Astrocyte (in vitro differentiated cells and primary cell): ENCODE results near the gene IL6ST. TPM values are rescaled to one million over a fixed set of nuclear protein-coding genes. Genes with fewer than 3 reads are reported as not detected.
"Not testable (repeated sequence)": the region's sequence is repeated elsewhere in the genome, so short reads cannot be mapped to it uniquely, and the experiment has no call there.

Experiments used
- DNase-seq: peaks from one replicate; pipeline ENCODE4 v3.0.0-alpha.2; 2010; ENCODE audit warnings: low read depth
- FAIRE-seq: peaks from 2 replicates; lab custom pipeline; 2011; peaks lifted over from hg19 to GRCh38; lab: Jason Lieb, UNC
- H2AFZ ChIP-seq: 2 replicates; pipeline ENCODE4 v1.6.0; 2012; ENCODE audit warnings: low read depth, low read length, inconsistent platforms
- H3K27ac ChIP-seq: 2 replicates; pipeline ENCODE4 v1.5.1; 2011; ENCODE audit warnings: low read depth, low read length, inconsistent platforms
- H3K27me3 ChIP-seq: 2 replicates; pipeline ENCODE4 v1.6.0; 2011; ENCODE audit warnings: low read length, inconsistent platforms; ENCODE audit not compliant: insufficient read depth
- H3K36me3 ChIP-seq: 2 replicates; pipeline ENCODE4 v1.5.1; 2011; ENCODE audit warnings: low read length, inconsistent platforms; ENCODE audit not compliant: insufficient read depth
- H3K4me1 ChIP-seq: 2 replicates; pipeline ENCODE4 v1.5.1; 2011; ENCODE audit warnings: low read length, inconsistent platforms; ENCODE audit not compliant: insufficient read depth
- H3K4me2 ChIP-seq: 2 replicates; pipeline ENCODE4 v1.6.0; 2012; ENCODE audit warnings: low read length, inconsistent platforms
- H3K4me3 ChIP-seq: 2 replicates; pipeline ENCODE4 v1.5.1; 2011; ENCODE audit warnings: low read depth, mild to moderate bottlenecking, low read length, inconsistent platforms; ENCODE audit not compliant: insufficient read depth
- H3K79me2 ChIP-seq: 2 replicates; pipeline ENCODE4 v1.6.0; 2012; ENCODE audit warnings: mild to moderate bottlenecking, low read length, inconsistent platforms; ENCODE audit not compliant: insufficient read depth
- H3K9ac ChIP-seq: 2 replicates; pipeline ENCODE4 v1.6.0; 2012; ENCODE audit warnings: mild to moderate bottlenecking, low read length, inconsistent platforms
- H3K9me3 ChIP-seq: 2 replicates; pipeline ENCODE4 v1.5.1; 2012; ENCODE audit warnings: low read depth, mild to moderate bottlenecking, low read length, inconsistent platforms; ENCODE audit not compliant: insufficient read depth
- H4K20me1 ChIP-seq: 2 replicates; pipeline ENCODE4 v1.6.0; 2012; ENCODE audit warnings: low read length, inconsistent platforms; ENCODE audit not compliant: insufficient read depth
- H3K27ac Mint-ChIP-seq: one replicate; pipeline ENCODE4 v1.8.0; 2021; ENCODE audit warnings: mild to moderate bottlenecking, mixed read lengths; ENCODE audit not compliant: unreplicated experiment
- H3K27me3 Mint-ChIP-seq: one replicate; pipeline ENCODE4 v1.8.0; 2021; ENCODE audit warnings: low read depth, mixed read lengths; ENCODE audit not compliant: unreplicated experiment
- H3K36me3 Mint-ChIP-seq: one replicate; pipeline ENCODE4 v1.8.0; 2021; ENCODE audit warnings: low read depth, mixed read lengths; ENCODE audit not compliant: unreplicated experiment
- H3K4me1 Mint-ChIP-seq: one replicate; pipeline ENCODE4 v1.8.0; 2021; ENCODE audit warnings: low read depth, mixed read lengths; ENCODE audit not compliant: unreplicated experiment
- H3K4me3 Mint-ChIP-seq: one replicate; pipeline ENCODE4 v1.8.0; 2021; ENCODE audit warnings: mild to moderate bottlenecking, moderate library complexity, mixed read lengths; ENCODE audit not compliant: unreplicated experiment
- H3K9me3 Mint-ChIP-seq: one replicate; pipeline ENCODE4 v1.8.0; 2021; ENCODE audit warnings: mild to moderate bottlenecking, mixed read lengths; ENCODE audit not compliant: unreplicated experiment
- CTCF ChIP-seq: IDR thresholded peaks from 2 replicates; pipeline ENCODE4 v1.5.1; 2011; ENCODE audit warnings: low read depth, mild to moderate bottlenecking, inconsistent platforms, low read length, moderate library complexity; ENCODE audit not compliant: insufficient read depth
- EZH2 ChIP-seq: IDR thresholded peaks from 2 replicates; pipeline ENCODE4 v1.6.1; 2012; ENCODE audit warnings: mild to moderate bottlenecking, low read length, inconsistent platforms; ENCODE audit not compliant: insufficient read depth
- total RNA-seq: library from RNA; stranded (reverse); gene quantifications from 2 replicates; pipeline ENCODE4 v1.2.1, GENCODE V29; 2021

IL6ST gene
- total RNA-seq, 1 donor from 2014 or later: 158 TPM

GRCh38 chr5:56019306-56020272, 24.8 kb upstream of the IL6ST start:
- Histone ChIP-seq H3K36me3 (no peaks in the 10 kb centered on the region), H3K27me3 (no peaks in the 10 kb centered on the region), H3K9me3 (no peaks in the 10 kb centered on the region), H2AFZ (no peak overlapping the region), H4K20me1 (no peaks in the 10 kb centered on the region), H3K79me2 (no peaks in the 10 kb centered on the region), H3K27ac (no peak overlapping the region), H3K9ac (no peak overlapping the region), H3K4me2 (no peak overlapping the region), H3K4me1 (no peaks in the 10 kb centered on the region), H3K4me3 (no peak overlapping the region)
- Mint-ChIP-seq H3K27me3 (no peaks in the 10 kb centered on the region), H3K4me3 (no peak overlapping the region), H3K27ac (no peak overlapping the region), H3K36me3 (no peaks in the 10 kb centered on the region), H3K9me3 (peaks cover 7% of the 10 kb centered on the region), H3K4me1 (no peaks in the 10 kb centered on the region)
- DNase-seq (no peak), FAIRE-seq (no peak)
- no peak for TF ChIP-seq EZH2
- TF ChIP-seq CTCF: no peak

- no peak overlapping the region for H3K4me2 ChIP-seq
- no peaks in the 10 kb centered on the region for H3K27me3 ChIP-seq
- FAIRE-seq (no peak), DNase-seq (no peak)
- no peaks in the 10 kb centered on the region for H3K4me1 Mint-ChIP-seq
- H3K9me3 ChIP-seq: no peaks in the 10 kb centered on the region
- TF ChIP-seq EZH2 (no peak), CTCF (no peak)
- no peaks in the 10 kb centered on the region for H3K79me2 ChIP-seq
- H4K20me1 ChIP-seq: no peaks in the 10 kb centered on the region
- H3K9me3 Mint-ChIP-seq: peaks cover 7% of the 10 kb centered on the region
- H3K27me3 Mint-ChIP-seq: no peaks in the 10 kb centered on the region
- no peak overlapping the region for H3K27ac ChIP-seq
- H3K4me3 ChIP-seq: no peak overlapping the region
- H3K4me1 ChIP-seq: no peaks in the 10 kb centered on the region
- no peaks in the 10 kb centered on the region for H3K36me3 ChIP-seq
- no peak overlapping the region for H2AFZ ChIP-seq
- no peak overlapping the region for H3K27ac Mint-ChIP-seq
- H3K9ac ChIP-seq: no peak overlapping the region
- no peaks in the 10 kb centered on the region for H3K36me3 Mint-ChIP-seq
- H3K4me3 Mint-ChIP-seq: no peak overlapping the region
Measured at GRCh38 chr5:56018832-56019231, 24.1 kb upstream of the IL6ST start.

- not testable (repeated sequence) for H3K4me3 ChIP-seq, H3K27ac ChIP-seq, H3K9me3 ChIP-seq, H3K4me2 ChIP-seq, H3K36me3 ChIP-seq, H2AFZ ChIP-seq, H3K4me1 Mint-ChIP-seq, H3K27me3 ChIP-seq, H3K27me3 Mint-ChIP-seq, H4K20me1 ChIP-seq, H3K9ac ChIP-seq, H3K4me3 Mint-ChIP-seq, H3K36me3 Mint-ChIP-seq, FAIRE-seq, H3K27ac Mint-ChIP-seq, H3K79me2 ChIP-seq, DNase-seq, H3K9me3 Mint-ChIP-seq
- H3K4me1 ChIP-seq: peaks cover 14% of the 10 kb centered on the region
Measured at GRCh38 chr5:56014701-56015100, 19.9 kb upstream of the IL6ST start.

GRCh38 chr5:56013939-56014338, 19.2 kb upstream of the IL6ST start:
- FAIRE-seq, H3K36me3 ChIP-seq, H3K9me3 Mint-ChIP-seq, H3K4me1 Mint-ChIP-seq, H3K27ac ChIP-seq, H2AFZ ChIP-seq, H3K4me3 Mint-ChIP-seq, DNase-seq, H3K9me3 ChIP-seq, H3K4me2 ChIP-seq, H4K20me1 ChIP-seq, H3K36me3 Mint-ChIP-seq, H3K9ac ChIP-seq, H3K4me3 ChIP-seq, H3K27me3 ChIP-seq, H3K27me3 Mint-ChIP-seq, H3K27ac Mint-ChIP-seq, H3K79me2 ChIP-seq: not testable (repeated sequence)
- H3K4me1 ChIP-seq: peaks cover 14% of the 10 kb centered on the region
